ENCODE data around the gene LRRK1.
"Not testable (repeated sequence)": the region's sequence is repeated elsewhere in the genome, so short reads cannot be mapped to it uniquely, and the experiment has no call there.

LRRK1 gene

GRCh38 chr15:101060576-101061551 is 141.7 kb downstream of the LRRK1 start:
- DNase-seq, result no peak

- no peak for DNase-seq
Measured at GRCh38 chr15:101062063-101062462, 142.9 kb downstream of the LRRK1 start.

GRCh38 chr15:101062471-101063171 is 143.5 kb downstream of the LRRK1 start:
- DNase-seq, result no peak

- DNase-seq, result no peak
Measured at GRCh38 chr15:101063212-101063611, 144.1 kb downstream of the LRRK1 start.

GRCh38 chr15:101063891-101064794 is 145.0 kb downstream of the LRRK1 start:
- DNase-seq, result no peak

- no peak for DNase-seq
Measured at GRCh38 chr15:101064795-101065569, 145.8 kb downstream of the LRRK1 start.

GRCh38 chr15:101065570-101066221 is 146.5 kb downstream of the LRRK1 start:
- no peak for DNase-seq

GRCh38 chr15:101066501-101067408 is 147.6 kb downstream of the LRRK1 start:
- no peak for DNase-seq

GRCh38 chr15:101067660-101068522 is 148.7 kb downstream of the LRRK1 start:
- no peak for DNase-seq

- no peak for DNase-seq
Measured at GRCh38 chr15:101068523-101068960, 149.4 kb downstream of the LRRK1 start.

- DNase-seq, result no peak
Measured at GRCh38 chr15:101068961-101069653, 149.9 kb downstream of the LRRK1 start.

GRCh38 chr15:101069654-101069973 is 150.5 kb downstream of the LRRK1 start:
- DNase-seq, result no peak

- no peak for DNase-seq
Measured at GRCh38 chr15:101070024-101070423, 150.9 kb downstream of the LRRK1 start.

GRCh38 chr15:101070502-101071273 is 151.5 kb downstream of the LRRK1 start:
- DNase-seq, result peak; percentile 31

- no peak for DNase-seq
Measured at GRCh38 chr15:101071651-101072050, 152.5 kb downstream of the LRRK1 start.

GRCh38 chr15:101072235-101072634 is 153.1 kb downstream of the LRRK1 start:
- not testable (repeated sequence) for DNase-seq

- DNase-seq, result not testable (repeated sequence)
Measured at GRCh38 chr15:101077806-101078668, 158.9 kb downstream of the LRRK1 start.
